ENCODE measurements around the gene SLC25A27. TPM values are rescaled to one million over a fixed set of nuclear protein-coding genes. Genes with fewer than 3 reads are reported as not detected.
A peak's percentile ranks its signal among the peaks of the same experiment; 100 is the strongest.

Gene SLC25A27
- total and polyA plus RNA-seq, 9 of the 15 experiments (the other 6 are each of a cell fraction or from before 2014, with no cell fraction given), result not detected

DNA sequence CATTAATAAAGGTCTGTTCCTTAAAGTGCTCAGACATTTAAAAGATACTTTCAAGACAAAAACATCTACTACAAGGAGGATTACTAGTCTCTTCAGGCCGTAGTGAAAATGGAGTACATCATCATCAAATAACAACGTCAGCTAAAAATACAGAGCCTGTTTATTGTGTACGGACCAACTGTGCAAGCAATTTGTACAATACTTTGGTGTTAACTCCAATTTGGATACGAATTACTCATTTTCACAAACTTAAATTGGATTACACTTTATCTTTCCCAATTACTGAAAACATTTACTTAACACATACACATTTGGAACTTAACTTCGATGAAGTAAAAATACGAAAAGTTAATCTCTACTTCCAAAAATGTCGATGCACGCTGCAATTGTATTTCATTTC is 959 bp upstream of the SLC25A27 start (continued):
- TF ChIP-seq MAFK (IDR thresholded peaks at IDR 0.05; ENCODE audit: low read length) (peak; percentile 40; the same call in 1 of the 2 replicates), HSF4 (CRISPR knock-in tag; IDR thresholded peaks at IDR 0.05; ENCODE audit: borderline replicate concordance) (no peak), SFPQ (IDR thresholded peaks at IDR 0.05; ENCODE audit: low read depth, low read length) (no peak), FOXJ3 (CRISPR knock-in tag; IDR thresholded peaks at IDR 0.05) (no peak), PML (IDR thresholded peaks at IDR 0.05; ENCODE audit: low read length) (no peak), SMARCC2 (IDR thresholded peaks at IDR 0.05; ENCODE audit: low read depth) (no peak), PHF21A (IDR thresholded peaks at IDR 0.05; ENCODE audit: borderline replicate concordance, low read depth) (no peak), ZNF232 (CRISPR knock-in tag; IDR thresholded peaks at IDR 0.05) (no peak), ZNF124 (CRISPR knock-in tag; IDR thresholded peaks at IDR 0.05) (no peak), CHD4 (IDR thresholded peaks at IDR 0.05; ENCODE audit: insufficient read depth, insufficient replicate concordance, low read depth, low read length, poor library complexity, severe bottlenecking) (no peak)

DNA sequence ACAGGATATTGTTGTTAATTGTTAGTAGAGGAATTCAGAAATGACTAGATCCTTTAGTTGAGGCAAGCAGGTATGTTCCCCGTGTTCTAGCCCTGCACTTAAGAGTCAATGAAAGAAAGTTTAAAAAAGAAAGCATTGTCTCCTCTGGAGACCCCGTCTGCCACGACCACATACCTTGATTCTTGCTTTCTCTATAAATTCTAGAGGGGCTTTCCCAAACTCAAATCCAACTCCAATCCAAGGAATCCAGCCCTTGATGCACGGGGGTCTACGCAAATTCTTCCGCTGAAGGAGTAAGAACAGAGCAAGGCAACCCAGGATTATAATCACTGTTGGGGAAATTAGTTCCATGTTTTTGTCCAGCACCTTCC is 558 bp upstream of the SLC25A27 start:
- Histone ChIP-seq H3K27me3 (ENCODE audit: control insufficient read depth in 2 of 2, insufficient read depth in 2 of 2, low read length in 2 of 2) (peaks cover 2 to 11% of the 10 kb centered on the region in 2 experiments; a peak in 3 of 5 replicates), H2AFZ (ENCODE audit: low read depth, low read length) (peak overlapping the region; percentile 92), H3K4me1 (replicated peaks in 1 of 2; ENCODE audit: control insufficient read depth in 2 of 2, insufficient read depth in 2 of 2, low read length in 2 of 2) (peaks cover 0 to 10% of the 10 kb centered on the region in 2 experiments; a peak in 2 of 5 replicates), H3K36me3 (ENCODE audit: control insufficient read depth, insufficient read depth, low read length) (no peaks in the 10 kb centered on the region), H3K27ac (ENCODE audit: extremely low read depth, low read depth, low read length) (no peak overlapping the region), H4K20me1 (replicated peaks; ENCODE audit: control insufficient read depth, insufficient read depth, low read length) (no peaks in the 10 kb centered on the region), H3K9me1 (ENCODE audit: control insufficient read depth, insufficient read depth, low read length) (no peaks in the 10 kb centered on the region), H3K4me3 (no peak overlapping the region), H3K9me3 (replicated peaks; ENCODE audit: control insufficient read depth, insufficient read depth, low read depth, low read length) (no peaks in the 10 kb centered on the region), H3K9ac (ENCODE audit: insufficient read depth in 1 of 2, low read depth in 2 of 2, low read length in 2 of 2) (no peak overlapping the region), H3K4me2 (ENCODE audit: insufficient read depth, low read length) (peak overlapping the region; percentile 83; the same call in 1 of the 2 replicates), H3K79me2 (ENCODE audit: control insufficient read depth, insufficient read depth, low read length) (no peaks in the 10 kb centered on the region)
- BruUV-seq (replicated peaks), result no TSS peak
- no peak for TF ChIP-seq GTF3C2 (IDR thresholded peaks at IDR 0.05; ENCODE audit: borderline replicate concordance, extremely low read depth, insufficient read length)
- no peak for TF ChIP-seq STAG1 (CRISPR knock-in tag; IDR thresholded peaks at IDR 0.05; ENCODE audit: borderline replicate concordance)
- no peak for TF ChIP-seq CREB1 (IDR thresholded peaks at IDR 0.05)
- no peak for TF ChIP-seq CREB1 (CRISPR knock-in tag; IDR thresholded peaks at IDR 0.05)
- TF ChIP-seq STAT5A (IDR thresholded peaks at IDR 0.05; ENCODE audit: borderline replicate concordance, low read length), result no peak
- ChIA-PET CTCF (ENCODE audit: low intra/inter-chr PET ratio) (no interaction called here), POLR2A (no interaction called here)
- intact Hi-C loops (cut with micrococcal nuclease) (no loop called here), in situ Hi-C loops (cut with MboI) (no loop called here)
- no peak for FAIRE-seq
- DNase-seq (ENCODE audit: extremely low read depth in 1 of 4, low spot score in 3 of 4), result no peak
- WGBS (ENCODE audit: insufficient coverage, low coverage, missing lambda C conversion rate), result 1% methylated on average over 6 of the region's 6 CpGs
- ATAC-seq, result no peak
